Measurements from ENCODE around the gene CCDC3.
"Not testable (repeated sequence)": the region's sequence is repeated elsewhere in the genome, so short reads cannot be mapped to it uniquely, and the experiment has no call there.

CCDC3 gene

DNA sequence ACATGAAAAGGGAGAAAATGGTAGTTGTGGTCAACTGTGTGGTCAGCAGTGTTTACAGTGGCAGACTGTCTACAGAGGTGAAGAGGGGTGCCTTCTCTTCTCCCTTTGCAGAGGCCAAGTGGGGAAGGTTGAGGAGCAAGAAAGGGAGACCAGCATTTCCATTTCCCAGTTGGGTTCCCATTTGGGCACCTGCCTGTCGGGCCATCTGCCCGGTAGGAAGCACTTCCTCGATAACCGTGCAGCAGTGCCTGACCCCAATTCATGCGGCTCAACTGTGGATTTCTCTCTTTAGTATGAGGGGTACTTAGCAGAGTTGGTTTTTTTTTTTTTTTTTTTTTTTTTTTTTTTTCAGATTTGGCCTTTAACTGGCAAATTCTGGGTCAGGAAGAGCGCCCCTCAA lies 127.0 kb downstream of the CCDC3 start:
- DNase-seq (ENCODE audit: low read depth): no peak
- no peak overlapping the region for H3K4me3 ChIP-seq (ENCODE audit: low read depth, low read length)
- TF ChIP-seq, protein P1, sequence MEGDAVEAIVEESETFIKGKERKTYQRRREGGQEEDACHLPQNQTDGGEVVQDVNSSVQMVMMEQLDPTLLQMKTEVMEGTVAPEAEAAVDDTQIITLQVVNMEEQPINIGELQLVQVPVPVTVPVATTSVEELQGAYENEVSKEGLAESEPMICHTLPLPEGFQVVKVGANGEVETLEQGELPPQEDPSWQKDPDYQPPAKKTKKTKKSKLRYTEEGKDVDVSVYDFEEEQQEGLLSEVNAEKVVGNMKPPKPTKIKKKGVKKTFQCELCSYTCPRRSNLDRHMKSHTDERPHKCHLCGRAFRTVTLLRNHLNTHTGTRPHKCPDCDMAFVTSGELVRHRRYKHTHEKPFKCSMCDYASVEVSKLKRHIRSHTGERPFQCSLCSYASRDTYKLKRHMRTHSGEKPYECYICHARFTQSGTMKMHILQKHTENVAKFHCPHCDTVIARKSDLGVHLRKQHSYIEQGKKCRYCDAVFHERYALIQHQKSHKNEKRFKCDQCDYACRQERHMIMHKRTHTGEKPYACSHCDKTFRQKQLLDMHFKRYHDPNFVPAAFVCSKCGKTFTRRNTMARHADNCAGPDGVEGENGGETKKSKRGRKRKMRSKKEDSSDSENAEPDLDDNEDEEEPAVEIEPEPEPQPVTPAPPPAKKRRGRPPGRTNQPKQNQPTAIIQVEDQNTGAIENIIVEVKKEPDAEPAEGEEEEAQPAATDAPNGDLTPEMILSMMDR (IDR thresholded peaks at IDR 0.05; ENCODE audit: control insufficient read depth, extremely low read depth, insufficient read depth): no peak

DNA sequence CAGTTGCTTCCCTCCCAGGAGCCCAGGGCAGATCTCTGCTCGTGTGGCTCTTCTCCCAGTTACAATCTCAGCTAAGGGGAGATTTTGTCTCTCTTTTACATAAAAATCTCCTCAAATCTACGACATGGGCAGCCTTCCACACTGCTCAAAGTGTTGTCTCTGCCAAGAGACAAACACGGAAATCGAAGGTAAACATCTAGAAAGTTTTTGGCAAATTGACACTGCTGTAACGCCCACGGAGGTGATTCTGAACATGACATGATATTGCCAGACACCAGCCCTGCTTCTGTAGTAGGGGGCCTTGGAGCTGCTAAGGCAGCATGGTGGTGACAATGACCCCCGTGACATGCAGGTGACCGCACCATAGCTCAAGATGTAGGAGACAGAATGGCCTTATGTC lies 128.3 kb downstream of the CCDC3 start:
- H3K4me3 ChIP-seq (ENCODE audit: low read depth, low read length): no peak overlapping the region
- peak; percentile 66 for DNase-seq (ENCODE audit: low read depth)
- TF ChIP-seq, protein P1 (IDR thresholded peaks at IDR 0.05; ENCODE audit: control insufficient read depth, extremely low read depth, insufficient read depth): no peak

DNA sequence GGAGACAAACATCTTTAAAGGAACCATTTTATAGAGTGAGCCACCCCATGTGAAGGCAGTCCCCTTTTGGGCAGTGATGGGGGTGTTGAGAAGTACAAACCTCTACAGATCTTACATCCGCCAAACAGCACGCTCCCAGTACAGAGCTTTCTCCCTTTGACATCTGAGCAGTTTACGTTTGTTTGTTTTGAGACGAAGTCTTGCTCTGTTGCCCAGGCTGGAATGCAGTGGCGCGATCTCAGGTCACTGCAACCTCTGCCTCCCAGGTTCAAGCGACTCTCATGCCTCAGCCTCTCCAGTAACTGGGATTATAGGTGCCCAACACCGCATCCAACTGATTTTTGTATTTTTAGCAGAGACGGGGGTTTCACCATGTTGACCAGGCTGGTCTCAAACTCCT lies 128.9 kb downstream of the CCDC3 start:
- no peak overlapping the region for H3K4me3 ChIP-seq (ENCODE audit: low read depth, low read length)
- TF ChIP-seq, protein P1 (IDR thresholded peaks at IDR 0.05; ENCODE audit: control insufficient read depth, extremely low read depth, insufficient read depth): no peak
- DNase-seq (ENCODE audit: low read depth): no peak

DNA sequence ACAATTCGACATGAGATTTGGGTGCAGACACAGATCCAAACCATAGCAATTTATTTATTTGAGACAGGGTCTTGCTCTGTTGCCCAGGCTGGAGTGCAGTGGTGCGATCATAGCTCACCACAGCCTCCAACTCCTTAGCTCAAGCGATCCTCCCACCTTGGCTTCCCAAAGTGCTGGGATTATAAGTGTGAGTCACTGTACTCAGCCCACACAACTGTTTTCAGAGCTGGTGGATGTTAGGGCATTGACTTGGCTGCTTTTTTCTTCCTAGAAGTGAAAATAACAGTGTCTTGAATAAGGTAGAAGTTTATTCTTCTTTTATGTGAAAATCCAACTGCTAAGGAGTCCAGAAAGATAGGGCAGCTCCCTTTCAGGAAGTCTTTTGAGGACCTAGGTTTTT lies 132.1 kb downstream of the CCDC3 start:
- TF ChIP-seq, protein P1 (IDR thresholded peaks at IDR 0.05; ENCODE audit: control insufficient read depth, extremely low read depth, insufficient read depth): no peak
- H3K4me3 ChIP-seq (ENCODE audit: low read depth, low read length): no peak overlapping the region
- no peak for DNase-seq (ENCODE audit: low read depth)

DNA sequence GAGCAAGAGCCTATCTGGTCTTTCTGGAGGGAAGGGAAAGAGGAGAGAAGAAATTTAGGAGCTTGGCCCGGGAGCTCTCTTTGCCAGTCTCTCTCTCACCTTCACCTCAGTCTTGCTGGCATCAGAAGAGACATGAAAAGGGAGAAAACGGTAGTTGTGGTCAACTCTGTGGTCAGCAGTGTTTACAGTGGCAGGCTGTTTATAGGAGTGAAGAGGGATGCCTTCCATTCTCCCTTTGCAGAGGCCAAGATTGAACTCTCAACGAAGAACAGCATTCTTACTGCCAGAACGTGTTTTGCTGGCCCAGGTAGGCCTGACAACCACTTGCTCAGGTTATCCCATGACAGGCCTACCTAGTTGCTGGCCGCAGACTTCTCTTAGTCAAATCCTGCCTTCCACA lies 133.3 kb downstream of the CCDC3 start:
- DNase-seq (ENCODE audit: low read depth): no peak
- TF ChIP-seq, protein P1 (IDR thresholded peaks at IDR 0.05; ENCODE audit: control insufficient read depth, extremely low read depth, insufficient read depth): no peak
- no peak overlapping the region for H3K4me3 ChIP-seq (ENCODE audit: low read depth, low read length)

DNA sequence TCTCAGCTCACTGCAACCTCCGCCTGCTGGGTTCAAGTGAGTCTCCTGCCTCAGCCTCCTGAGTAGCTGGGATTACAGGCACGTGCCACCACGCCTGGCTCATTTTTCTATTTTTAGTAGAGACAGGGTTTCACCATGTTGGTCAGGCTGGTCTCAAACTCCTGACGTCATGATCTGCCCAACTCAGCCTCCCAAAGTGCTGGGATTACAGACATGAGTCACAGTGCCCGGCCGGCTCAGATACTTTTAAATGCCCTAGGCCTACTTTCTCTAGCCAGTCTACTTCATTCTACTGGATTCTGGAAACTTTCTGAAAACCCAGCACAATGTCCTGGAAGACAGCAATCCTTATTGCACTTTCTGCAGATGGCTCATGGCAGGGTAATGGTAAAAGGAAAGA lies 136.0 kb downstream of the CCDC3 start:
- DNase-seq (ENCODE audit: low read depth); H3K4me3 ChIP-seq (ENCODE audit: low read depth, low read length): not testable (repeated sequence)

DNA sequence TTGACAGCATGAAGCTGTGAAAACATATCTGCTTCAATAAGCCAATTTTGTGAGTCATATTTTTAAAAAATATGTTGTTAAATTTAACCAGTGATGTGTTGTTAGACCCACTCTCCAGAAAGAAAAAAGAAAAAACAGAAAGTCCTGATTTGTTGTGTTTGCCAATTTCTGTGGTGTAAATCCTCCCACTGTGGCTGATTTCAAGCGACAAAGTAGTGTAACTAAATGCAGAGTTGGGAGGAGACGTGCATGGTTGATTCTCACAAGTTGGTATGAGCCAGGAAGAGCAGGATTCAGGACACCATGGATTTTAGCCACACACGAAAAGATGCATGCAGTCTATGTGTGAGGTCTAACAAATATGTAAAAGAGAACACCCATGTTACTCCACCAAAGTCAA lies 139.1 kb downstream of the CCDC3 start:
- no peak overlapping the region for H3K4me3 ChIP-seq (ENCODE audit: low read depth, low read length)
- DNase-seq (ENCODE audit: low read depth): no peak
- TF ChIP-seq, protein P1 (IDR thresholded peaks at IDR 0.05; ENCODE audit: control insufficient read depth, extremely low read depth, insufficient read depth): no peak

DNA sequence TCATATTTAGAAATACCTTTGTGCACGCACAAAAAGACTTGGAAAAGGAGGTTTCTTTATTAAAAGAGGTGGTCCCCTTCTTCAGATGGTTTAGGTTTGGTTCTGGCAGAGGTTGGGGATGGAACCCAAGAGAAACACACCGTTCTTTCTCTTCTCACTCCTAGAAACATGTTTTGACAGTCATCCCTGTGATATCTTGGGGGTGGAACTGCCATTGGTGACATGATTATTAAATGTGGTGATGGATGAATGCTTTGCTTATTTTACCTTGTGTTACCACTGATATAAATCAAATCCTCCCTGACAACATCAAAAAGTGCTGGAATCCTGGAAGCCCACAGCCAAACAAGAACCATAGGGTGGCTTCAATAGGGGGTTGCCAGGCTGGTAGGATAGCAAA lies 146.5 kb downstream of the CCDC3 start:
- TF ChIP-seq, protein P1 (IDR thresholded peaks at IDR 0.05; ENCODE audit: control insufficient read depth, extremely low read depth, insufficient read depth): no peak
- DNase-seq (ENCODE audit: low read depth): no peak
- no peak overlapping the region for H3K4me3 ChIP-seq (ENCODE audit: low read depth, low read length)
